ENCODE measurements around the gene CPAMD8.
"Not testable (repeated sequence)": the region's sequence is repeated elsewhere in the genome, so short reads cannot be mapped to it uniquely, and the experiment has no call there.

CPAMD8 gene

DNA sequence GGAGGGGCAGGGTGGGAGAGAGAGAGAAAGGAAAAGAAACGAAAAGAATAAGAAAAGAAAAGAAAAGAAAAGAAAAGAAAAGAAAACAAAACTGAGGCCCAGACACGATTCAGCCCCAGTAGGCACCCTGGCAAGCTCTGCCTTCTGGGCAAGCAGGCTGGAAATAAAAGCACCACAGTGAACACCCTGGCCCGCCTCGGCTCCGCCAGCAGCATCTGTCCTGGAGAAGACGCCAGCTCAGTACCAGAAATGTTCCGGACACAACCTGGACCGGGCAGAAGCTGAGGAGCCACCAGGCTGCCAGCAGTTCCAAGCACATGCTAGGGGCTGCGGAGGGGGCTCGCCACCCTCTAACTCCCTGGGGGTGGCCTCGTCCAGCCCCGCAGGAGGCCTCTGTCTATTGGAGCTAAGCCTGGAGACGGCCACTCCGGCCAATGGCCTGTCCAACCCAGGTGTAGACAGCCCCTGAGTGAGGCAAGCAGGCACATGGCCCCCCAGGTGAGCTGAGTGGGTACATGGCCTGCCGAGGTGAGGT is 11.4 kb upstream of the CPAMD8 start:
- no peak for DNase-seq (ENCODE audit: low read depth)

DNA sequence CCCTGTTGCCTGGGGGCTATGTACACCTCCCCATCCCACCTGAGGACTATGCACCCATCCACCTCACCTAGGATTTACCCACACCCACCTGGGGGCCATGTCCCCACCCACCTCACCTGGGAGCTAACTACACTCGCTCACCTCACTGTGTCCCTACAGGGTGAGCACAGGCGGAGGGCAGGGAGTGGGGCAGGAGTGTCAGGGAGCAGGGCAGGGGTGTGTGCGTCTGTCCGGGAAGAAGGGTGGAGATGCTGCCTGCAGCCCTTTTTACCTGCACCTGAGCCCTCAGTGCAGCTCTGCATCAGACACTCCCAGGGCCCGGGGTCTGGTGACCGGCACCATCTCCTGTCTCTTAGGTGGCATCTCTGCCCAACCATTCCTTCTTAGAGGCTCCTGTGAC is 10.6 kb upstream of the CPAMD8 start:
- DNase-seq (ENCODE audit: low read depth), result no peak

DNA sequence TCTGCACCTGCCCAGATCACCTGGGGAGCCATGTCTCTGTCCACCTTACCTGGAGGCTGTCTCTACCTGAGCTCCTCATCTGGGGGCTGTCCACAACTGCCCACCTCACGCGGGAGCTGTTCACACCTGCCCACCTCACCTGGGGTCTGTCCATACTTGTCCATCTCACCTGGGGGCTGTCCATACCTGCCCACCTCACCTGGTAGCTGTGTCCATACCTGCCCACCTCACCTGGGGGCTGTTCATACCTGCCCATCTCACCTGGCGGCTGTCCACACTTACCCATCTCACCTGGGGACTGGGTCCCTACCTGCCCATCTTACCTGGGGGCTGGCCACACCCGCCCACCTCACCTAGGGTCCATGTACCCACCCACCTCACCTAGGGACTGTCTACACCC is 10.0 kb upstream of the CPAMD8 start:
- no peak for DNase-seq (ENCODE audit: low read depth)

GRCh38 chr19:17035842-17036424 is 9.3 kb upstream of the CPAMD8 start:
- DNase-seq (ENCODE audit: low read depth), result no peak

DNA sequence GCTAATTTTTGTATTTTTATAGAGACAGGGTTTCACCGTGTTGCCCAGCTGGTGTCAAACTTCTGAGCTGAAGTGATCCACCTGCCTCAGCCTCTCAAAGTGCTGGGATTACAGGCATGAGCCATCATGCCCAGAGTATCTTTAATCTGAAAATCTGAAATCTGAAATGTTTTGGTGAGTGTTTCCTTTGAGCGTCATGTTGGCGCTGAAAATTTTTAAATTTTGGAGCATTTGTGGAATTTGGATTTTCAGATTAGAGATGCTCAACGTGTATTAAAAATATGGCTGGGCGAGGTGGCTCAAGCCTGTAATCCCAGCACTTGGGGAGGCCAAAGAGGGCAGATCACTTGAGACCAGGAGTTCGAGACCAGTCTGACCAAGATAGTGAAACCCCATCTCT is 5.1 kb upstream of the CPAMD8 start:
- DNase-seq (ENCODE audit: low read depth), result no peak

DNA sequence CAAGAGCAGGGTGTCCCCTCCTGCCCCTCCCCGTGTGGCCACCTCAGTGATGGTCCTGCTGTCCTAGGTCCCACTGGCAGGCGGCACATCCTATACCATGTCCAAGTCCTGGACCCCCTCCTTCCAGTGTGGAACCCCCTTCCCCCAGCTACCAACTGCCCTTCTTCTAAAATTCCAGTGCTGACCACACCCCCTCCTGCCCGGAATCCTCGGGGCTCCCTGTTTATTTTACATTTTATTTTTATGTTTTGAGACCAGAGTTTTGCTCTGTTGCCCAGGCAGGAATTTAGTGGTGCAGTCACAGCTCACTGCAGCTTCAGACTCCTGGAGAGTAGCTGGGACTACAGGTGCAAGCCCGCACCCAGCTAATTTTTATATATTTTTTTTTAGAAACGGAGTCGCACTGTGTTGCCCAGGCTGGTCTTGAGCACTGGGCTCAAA is 945 bp upstream of the CPAMD8 start:
- DNase-seq (ENCODE audit: low read depth), result no peak

- DNase-seq (ENCODE audit: low read depth), result no peak
Measured at GRCh38 chr19:17025991-17026658, 485 bp downstream of the CPAMD8 start.

GRCh38 chr19:17025361-17025760 is 1.2 kb downstream of the CPAMD8 start:
- DNase-seq (ENCODE audit: low read depth), result no peak

GRCh38 chr19:17024941-17025340 is 1.7 kb downstream of the CPAMD8 start:
- DNase-seq (ENCODE audit: low read depth), result not testable (repeated sequence)

DNA sequence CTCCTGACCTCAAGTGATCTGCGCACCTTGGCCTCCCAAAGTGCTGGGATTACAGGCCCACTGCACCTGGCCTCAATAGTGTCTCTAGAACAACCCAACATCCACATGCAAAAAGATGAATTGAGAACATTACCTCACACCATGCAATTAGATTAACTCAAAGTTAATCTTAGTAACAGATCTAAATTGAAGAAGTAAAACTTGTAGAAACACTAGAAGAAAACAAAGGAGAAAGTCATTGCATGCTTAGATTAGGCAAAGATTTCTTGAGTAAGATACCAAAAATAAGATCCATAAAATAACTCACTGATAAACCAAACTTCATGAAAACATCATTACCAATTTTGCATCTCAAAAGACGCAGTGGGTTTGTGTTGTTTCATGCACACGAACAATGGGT is 2.8 kb downstream of the CPAMD8 start:
- no peak for DNase-seq (ENCODE audit: low read depth)

GRCh38 chr19:17022738-17023137 is 3.9 kb downstream of the CPAMD8 start:
- DNase-seq (ENCODE audit: low read depth), result no peak

GRCh38 chr19:17021793-17022590 is 4.6 kb downstream of the CPAMD8 start:
- DNase-seq (ENCODE audit: low read depth), result no peak

DNA sequence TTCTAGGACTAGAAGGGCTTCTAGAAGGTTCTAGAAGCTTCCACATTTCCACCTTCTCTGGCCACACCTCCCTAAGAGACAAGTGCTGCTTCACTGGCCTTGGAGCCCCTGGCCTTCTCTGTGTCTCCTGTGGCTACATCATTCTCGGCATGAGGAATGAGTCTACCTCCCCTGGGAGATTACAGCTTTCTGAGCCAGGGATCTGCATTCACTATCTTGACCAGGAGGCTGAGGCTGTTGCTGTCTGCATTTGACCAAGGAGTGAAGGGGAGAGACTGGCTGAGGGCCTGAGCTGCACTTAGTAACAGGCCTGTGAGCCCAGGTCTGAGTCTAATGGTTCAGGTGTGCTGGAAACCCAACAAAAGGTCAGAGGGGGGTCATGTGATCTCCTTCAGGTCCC is 5.3 kb downstream of the CPAMD8 start:
- no peak for DNase-seq (ENCODE audit: low read depth)

DNA sequence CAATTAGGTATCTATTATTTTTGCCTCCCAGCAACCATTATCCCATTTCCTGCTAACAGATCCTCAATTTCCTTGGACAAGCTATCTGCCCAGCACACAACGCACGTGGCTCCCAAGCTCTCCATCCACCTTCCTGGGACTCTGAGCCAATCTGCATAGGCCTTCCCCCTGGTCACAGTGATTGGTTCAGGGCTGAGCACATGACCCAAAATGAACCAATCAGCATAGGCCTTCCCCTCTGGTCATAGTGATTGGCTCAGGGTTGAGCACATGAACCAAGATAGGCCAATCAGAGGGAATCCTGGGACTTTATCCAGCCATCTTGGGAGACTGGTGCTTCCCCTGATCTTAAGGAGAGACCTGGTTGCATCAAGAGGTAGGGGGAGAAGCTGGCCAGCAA is 5.8 kb downstream of the CPAMD8 start:
- no peak for DNase-seq (ENCODE audit: low read depth)

GRCh38 chr19:17020385-17020784 is 6.2 kb downstream of the CPAMD8 start:
- no peak for DNase-seq (ENCODE audit: low read depth)

- DNase-seq (ENCODE audit: low read depth), result not testable (repeated sequence)
Measured at GRCh38 chr19:17014212-17014861, 12.3 kb downstream of the CPAMD8 start.

DNA sequence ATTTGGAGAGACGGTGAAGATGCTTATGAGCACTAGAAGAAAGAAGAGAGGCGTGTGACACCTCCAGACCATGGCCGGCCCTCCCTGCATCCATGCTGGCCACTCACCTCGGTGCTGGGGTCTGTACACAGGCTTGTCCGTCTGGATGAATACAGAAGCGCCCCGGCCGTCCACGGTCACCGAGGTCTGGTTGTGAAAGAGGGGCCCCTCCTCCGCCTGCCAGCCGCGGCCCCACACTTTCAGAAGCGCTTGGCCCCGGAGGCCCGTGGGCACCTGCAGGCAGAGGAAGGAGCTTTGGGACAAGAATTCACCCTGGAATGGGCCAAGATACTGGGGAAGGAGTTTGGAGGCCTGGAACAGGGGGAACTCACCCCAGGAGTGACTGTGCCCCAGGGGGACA is 15.1 kb downstream of the CPAMD8 start:
- DNase-seq (ENCODE audit: low read depth), result no peak

DNA sequence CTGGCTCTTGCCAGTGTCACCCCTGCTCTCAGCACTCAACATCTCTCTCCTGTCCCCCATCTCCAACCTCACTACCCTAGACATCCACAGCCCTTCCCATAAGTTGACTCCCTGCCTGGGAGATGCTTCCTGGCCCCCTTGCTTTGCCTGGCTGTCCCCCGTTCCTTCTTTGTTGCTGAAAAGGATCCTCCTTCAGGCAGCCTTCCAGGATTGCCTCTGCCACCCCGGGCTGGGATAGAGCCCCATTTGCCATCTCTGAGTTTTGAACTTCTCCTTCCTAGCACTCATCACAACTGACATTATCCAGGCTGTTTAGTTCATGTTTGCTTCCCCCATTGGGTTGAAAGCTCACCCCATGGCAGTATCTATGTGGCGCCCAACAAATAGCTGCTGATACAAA is 20.0 kb downstream of the CPAMD8 start:
- no peak for DNase-seq (ENCODE audit: low read depth)

GRCh38 chr19:17005000-17005399 is 21.6 kb downstream of the CPAMD8 start:
- DNase-seq (ENCODE audit: low read depth), result no peak

DNA sequence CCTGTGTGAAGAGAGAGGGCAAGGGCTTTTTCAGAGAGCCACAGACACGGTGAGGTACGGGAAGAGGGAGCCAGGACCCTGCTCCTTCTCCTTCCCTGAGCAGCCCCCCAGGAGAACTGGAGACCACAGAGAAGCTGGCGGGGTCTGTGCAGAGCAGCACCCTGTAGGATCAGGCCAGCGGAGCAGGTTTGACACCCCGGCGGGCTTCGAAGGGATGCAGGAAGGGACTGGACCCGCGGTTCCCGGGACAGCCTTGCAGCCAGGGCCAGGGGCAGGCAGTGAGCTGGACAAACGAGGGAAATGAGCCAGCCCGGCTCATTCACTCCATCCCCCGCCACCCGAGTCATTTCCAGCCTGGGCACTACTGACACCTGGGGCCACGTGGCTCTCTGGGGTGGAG is 22.2 kb downstream of the CPAMD8 start:
- DNase-seq (ENCODE audit: low read depth), result no peak

GRCh38 chr19:17002455-17002854 is 24.2 kb downstream of the CPAMD8 start:
- DNase-seq (ENCODE audit: low read depth), result no peak

- DNase-seq (ENCODE audit: low read depth), result peak; percentile 36
Measured at GRCh38 chr19:17001603-17002183, 24.9 kb downstream of the CPAMD8 start.

Data from activated T-helper 9 cell treated with anti-CD3 and anti-CD28 coated beads, Interleukin-2, amount 50 U/mL, for 16 hours (primary cell).